Measurements from ENCODE around the gene KCNQ1. TPM values are rescaled to one million over a fixed set of nuclear protein-coding genes. Genes with fewer than 3 reads are reported as not detected.
A peak's percentile ranks its signal among the peaks of the same experiment; 100 is the strongest.

The KCNQ1 gene
- total RNA-seq, 1 donor from 2014 or later: 4.8 TPM

GRCh38 chr11:2883640-2883978 is 438.8 kb downstream of the KCNQ1 start:
- TF ChIP-seq CTCF (conservative IDR thresholded peaks at IDR 0.05): no peak
- H3K4me1 Mint-ChIP-seq (ENCODE audit: unreplicated experiment): peaks cover 25% of the 10 kb centered on the region
- H3K9me3 Mint-ChIP-seq: no peaks in the 10 kb centered on the region
- no peak for DNase-seq (ENCODE audit: extremely low spot score, unreplicated experiment)
- peaks cover 7% of the 10 kb centered on the region for H3K27me3 Mint-ChIP-seq
- H3K27ac Mint-ChIP-seq: peak overlapping the region; percentile 83
- H3K4me3 Mint-ChIP-seq: peak overlapping the region; percentile 89
- peaks cover 4% of the 10 kb centered on the region for H3K36me3 Mint-ChIP-seq

- no peaks in the 10 kb centered on the region for H3K9me3 Mint-ChIP-seq
- no peak for DNase-seq (ENCODE audit: extremely low spot score, unreplicated experiment)
- H3K27ac Mint-ChIP-seq: no peak overlapping the region
- peak overlapping the region; percentile 89 for H3K4me3 Mint-ChIP-seq
- H3K4me1 Mint-ChIP-seq (ENCODE audit: unreplicated experiment): peaks cover 25% of the 10 kb centered on the region
- peaks cover 7% of the 10 kb centered on the region for H3K27me3 Mint-ChIP-seq
- H3K36me3 Mint-ChIP-seq: peaks cover 4% of the 10 kb centered on the region
- TF ChIP-seq CTCF (conservative IDR thresholded peaks at IDR 0.05): no peak
These were observed 439.4 kb downstream of the KCNQ1 start for GRCh38 chr11:2883979-2884815.

GRCh38 chr11:2885017-2885677 is 440.3 kb downstream of the KCNQ1 start:
- Mint-ChIP-seq H3K36me3 (peaks cover 4% of the 10 kb centered on the region), H3K27me3 (peaks cover 7% of the 10 kb centered on the region), H3K27ac (peak overlapping the region; percentile 86), H3K4me3 (peak overlapping the region; percentile 95), H3K9me3 (no peaks in the 10 kb centered on the region), H3K4me1 (ENCODE audit: unreplicated experiment) (peaks cover 25% of the 10 kb centered on the region)
- DNase-seq (ENCODE audit: extremely low spot score, unreplicated experiment): no peak
- TF ChIP-seq CTCF (conservative IDR thresholded peaks at IDR 0.05): peak; percentile 46

- TF ChIP-seq CTCF (conservative IDR thresholded peaks at IDR 0.05): no peak
- peak within 1 kb of the TSS; percentile 95 for H3K4me3 Mint-ChIP-seq
- H3K4me1 Mint-ChIP-seq (ENCODE audit: unreplicated experiment): peaks cover 23% of the 10 kb centered on the region
- H3K9me3 Mint-ChIP-seq: no peaks in the 10 kb centered on the region
- peak within 1 kb of the TSS; percentile 86 for H3K27ac Mint-ChIP-seq
- H3K27me3 Mint-ChIP-seq: peaks cover 7% of the 10 kb centered on the region
- H3K36me3 Mint-ChIP-seq: peaks cover 4% of the 10 kb centered on the region
- DNase-seq (ENCODE audit: extremely low spot score, unreplicated experiment): peak; percentile 95
These were observed 440.9 kb downstream of the KCNQ1 start, which contains the start of gene CDKN1C for GRCh38 chr11:2885678-2886081. CDKN1C (minus strand) TSS chr11:2885775; CDS start chr11:2885456, 319 bp downstream.

- Mint-ChIP-seq H3K27me3 (peaks cover 7% of the 10 kb centered on the region), H3K27ac (peak overlapping the region; percentile 83), H3K9me3 (no peaks in the 10 kb centered on the region), H3K4me1 (ENCODE audit: unreplicated experiment) (peaks cover 20% of the 10 kb centered on the region), H3K36me3 (peaks cover 4% of the 10 kb centered on the region), H3K4me3 (peak overlapping the region; percentile 76)
- DNase-seq (ENCODE audit: extremely low spot score, unreplicated experiment): no peak
- TF ChIP-seq CTCF (conservative IDR thresholded peaks at IDR 0.05): peak; percentile 46
These were observed 441.5 kb downstream of the KCNQ1 start for GRCh38 chr11:2886191-2886894.

Data from type B pancreatic cell (in vitro differentiated cells).